Measurements from ENCODE around the gene ZNF598. TPM values are rescaled to one million over a fixed set of nuclear protein-coding genes. Genes with fewer than 3 reads are reported as not detected.

ZNF598 gene
- polyA plus RNA-seq, 1 donor from 2014 or later: 22.1 TPM

- H3K4me3 ChIP-seq (ENCODE audit: low read length): peak overlapping the region; percentile 50
- H4K20me1 ChIP-seq (ENCODE audit: insufficient read depth): peaks cover 5% of the 10 kb centered on the region
- TF ChIP-seq EZH2 (IDR thresholded peaks at IDR 0.05; ENCODE audit: borderline replicate concordance, insufficient read depth, low read length, poor library complexity, severe bottlenecking) (no peak), CTCF (IDR thresholded peaks at IDR 0.05; ENCODE audit: poor library complexity, severe bottlenecking) (no peak), EP300 (conservative IDR thresholded peaks at IDR 0.05; ENCODE audit: poor library complexity, severe bottlenecking) (no peak), REST (IDR thresholded peaks at IDR 0.05; ENCODE audit: borderline replicate concordance) (no peak), POLR2AphosphoS5 (IDR thresholded peaks at IDR 0.05) (no peak), MXI1 (conservative IDR thresholded peaks at IDR 0.05; ENCODE audit: poor library complexity, severe bottlenecking) (no peak), TAF1 (IDR thresholded peaks at IDR 0.05; ENCODE audit: low read depth) (no peak), RAD21 (conservative IDR thresholded peaks at IDR 0.05) (no peak), SMC3 (conservative IDR thresholded peaks at IDR 0.05; ENCODE audit: poor library complexity) (no peak)
- no peak overlapping the region for H2AFZ ChIP-seq (ENCODE audit: low read depth, low read length)
- no peaks in the 10 kb centered on the region for H3K27me3 ChIP-seq (ENCODE audit: insufficient read depth, low read depth, low read length)
- H3K36me3 ChIP-seq (ENCODE audit: insufficient read depth, low read length): no peaks in the 10 kb centered on the region
- H3F3A ChIP-seq (ENCODE audit: insufficient read depth, low read length, poor library complexity, severe bottlenecking): no peaks in the 10 kb centered on the region
- H3K9me3 ChIP-seq (ENCODE audit: low read length): no peaks in the 10 kb centered on the region
- no peak overlapping the region for H3K27ac ChIP-seq (ENCODE audit: low read length)
- H3K9ac ChIP-seq (ENCODE audit: low read length): no peak overlapping the region
- peaks cover 30% of the 10 kb centered on the region for H3K79me2 ChIP-seq (replicated peaks; ENCODE audit: insufficient read depth, low read length)
- H3K4me2 ChIP-seq (ENCODE audit: low read length): no peak overlapping the region
- H3K9me2 ChIP-seq (ENCODE audit: insufficient read depth, low read length): no peaks in the 10 kb centered on the region
Observed at GRCh38 chr16:2003231-2003826, 6.3 kb downstream of the ZNF598 start.

- TF ChIP-seq RAD21 (conservative IDR thresholded peaks at IDR 0.05): no peak
- no peak for TF ChIP-seq SMC3 (conservative IDR thresholded peaks at IDR 0.05; ENCODE audit: poor library complexity)
- TF ChIP-seq CTCF (IDR thresholded peaks at IDR 0.05; ENCODE audit: poor library complexity, severe bottlenecking): no peak
- Histone ChIP-seq H3K9me3 (ENCODE audit: low read length) (no peaks in the 10 kb centered on the region), H3K4me2 (ENCODE audit: low read length) (no peak overlapping the region), H4K20me1 (ENCODE audit: insufficient read depth) (no peaks in the 10 kb centered on the region), H2AFZ (ENCODE audit: low read depth, low read length) (no peak overlapping the region), H3K9me2 (ENCODE audit: insufficient read depth, low read length) (no peaks in the 10 kb centered on the region), H3K36me3 (ENCODE audit: insufficient read depth, low read length) (no peaks in the 10 kb centered on the region), H3K4me3 (ENCODE audit: low read length) (no peak overlapping the region), H3K27me3 (ENCODE audit: insufficient read depth, low read depth, low read length) (no peaks in the 10 kb centered on the region), H3K79me2 (replicated peaks; ENCODE audit: insufficient read depth, low read length) (peaks cover 23% of the 10 kb centered on the region), H3K27ac (ENCODE audit: low read length) (no peak overlapping the region), H3K9ac (ENCODE audit: low read length) (no peak overlapping the region), H3F3A (ENCODE audit: insufficient read depth, low read length, poor library complexity, severe bottlenecking) (no peaks in the 10 kb centered on the region)
Observed at GRCh38 chr16:2002406-2003230, 7.0 kb downstream of the ZNF598 start.
